ENCODE measurements around the gene UBC.

UBC gene

GRCh38 chr12:124914392-124915238, at the start of gene UBC:
Gene UBC (minus strand): TSS chr12:124914650. CDS start chr12:124913771, 879 bp downstream.
- no peak for DNase-seq (ENCODE audit: low read depth)

GRCh38 chr12:124963211-124963610, 48.8 kb upstream of the UBC start:
- no peak for DNase-seq (ENCODE audit: low read depth)

- no peak for DNase-seq (ENCODE audit: low read depth)
Measured at GRCh38 chr12:124961055-124961454, 46.6 kb upstream of the UBC start.

GRCh38 chr12:124956571-124956970, 42.1 kb upstream of the UBC start:
- DNase-seq (ENCODE audit: low read depth), result no peak

GRCh38 chr12:124954771-124955170, 40.3 kb upstream of the UBC start:
- no peak for DNase-seq (ENCODE audit: low read depth)

- no peak for DNase-seq (ENCODE audit: low read depth)
Measured at GRCh38 chr12:124953689-124954405, 39.4 kb upstream of the UBC start.

- no peak for DNase-seq (ENCODE audit: low read depth)
Measured at GRCh38 chr12:124952801-124953200, 38.4 kb upstream of the UBC start.

GRCh38 chr12:124952295-124952694, 37.8 kb upstream of the UBC start:
- DNase-seq (ENCODE audit: low read depth), result no peak

- no peak for DNase-seq (ENCODE audit: low read depth)
Measured at GRCh38 chr12:124949779-124950728, 35.6 kb upstream of the UBC start.

GRCh38 chr12:124949066-124949465, 34.6 kb upstream of the UBC start:
- no peak for DNase-seq (ENCODE audit: low read depth)

GRCh38 chr12:124947561-124948398, 33.3 kb upstream of the UBC start:
- DNase-seq (ENCODE audit: low read depth), result no peak

- DNase-seq (ENCODE audit: low read depth), result no peak
Measured at GRCh38 chr12:124947013-124947412, 32.6 kb upstream of the UBC start.

- no peak for DNase-seq (ENCODE audit: low read depth)
Measured at GRCh38 chr12:124946447-124946793, 32.0 kb upstream of the UBC start.

- no peak for DNase-seq (ENCODE audit: low read depth)
Measured at GRCh38 chr12:124941170-124941527, 26.7 kb upstream of the UBC start.

- DNase-seq (ENCODE audit: low read depth), result no peak
Measured at GRCh38 chr12:124940393-124941169, 26.1 kb upstream of the UBC start.

GRCh38 chr12:124940143-124940392, 25.6 kb upstream of the UBC start:
- DNase-seq (ENCODE audit: low read depth), result no peak

- DNase-seq (ENCODE audit: low read depth), result peak; percentile 74
Measured at GRCh38 chr12:124939421-124940142, 25.1 kb upstream of the UBC start.

- no peak for DNase-seq (ENCODE audit: low read depth)
Measured at GRCh38 chr12:124939079-124939420, 24.6 kb upstream of the UBC start.

- DNase-seq (ENCODE audit: low read depth), result no peak
Measured at GRCh38 chr12:124938587-124938986, 24.1 kb upstream of the UBC start.

- no peak for DNase-seq (ENCODE audit: low read depth)
Measured at GRCh38 chr12:124938108-124938507, 23.7 kb upstream of the UBC start.

All from non-pigmented ciliary epithelial cell (primary cell).